T-helper 1 cell treated with Interleukin-12 subunit alpha and Interleukin-12 subunit beta and Interleukin-4 antibody, amounts not matched to agents 30 μg/mL and 1 μg/mL, for 36 hours (primary cell): Measurements from ENCODE around the gene RDH5.

Experiments
- H3K27ac Mint-ChIP-seq: one replicate; pipeline ENCODE4 v1.8.0; 2021; ENCODE audit warnings: mild to moderate bottlenecking, mixed read lengths
- H3K27me3 Mint-ChIP-seq: one replicate; pipeline ENCODE4 v1.8.0; 2021; ENCODE audit warnings: low read depth, mixed read lengths
- H3K36me3 Mint-ChIP-seq: one replicate; pipeline ENCODE4 v1.8.0; 2021; ENCODE audit warnings: low read depth, mixed read lengths
- H3K4me1 Mint-ChIP-seq: one replicate; pipeline ENCODE4 v1.8.0; 2021; ENCODE audit warnings: low read depth, mixed read lengths
- H3K4me3 Mint-ChIP-seq: one replicate; pipeline ENCODE4 v1.8.0; 2021; ENCODE audit warnings: mild to moderate bottlenecking, moderate library complexity, mixed read lengths
- H3K9me3 Mint-ChIP-seq: one replicate; pipeline ENCODE4 v1.8.0; 2021; ENCODE audit warnings: mixed read lengths

RDH5 gene

DNA sequence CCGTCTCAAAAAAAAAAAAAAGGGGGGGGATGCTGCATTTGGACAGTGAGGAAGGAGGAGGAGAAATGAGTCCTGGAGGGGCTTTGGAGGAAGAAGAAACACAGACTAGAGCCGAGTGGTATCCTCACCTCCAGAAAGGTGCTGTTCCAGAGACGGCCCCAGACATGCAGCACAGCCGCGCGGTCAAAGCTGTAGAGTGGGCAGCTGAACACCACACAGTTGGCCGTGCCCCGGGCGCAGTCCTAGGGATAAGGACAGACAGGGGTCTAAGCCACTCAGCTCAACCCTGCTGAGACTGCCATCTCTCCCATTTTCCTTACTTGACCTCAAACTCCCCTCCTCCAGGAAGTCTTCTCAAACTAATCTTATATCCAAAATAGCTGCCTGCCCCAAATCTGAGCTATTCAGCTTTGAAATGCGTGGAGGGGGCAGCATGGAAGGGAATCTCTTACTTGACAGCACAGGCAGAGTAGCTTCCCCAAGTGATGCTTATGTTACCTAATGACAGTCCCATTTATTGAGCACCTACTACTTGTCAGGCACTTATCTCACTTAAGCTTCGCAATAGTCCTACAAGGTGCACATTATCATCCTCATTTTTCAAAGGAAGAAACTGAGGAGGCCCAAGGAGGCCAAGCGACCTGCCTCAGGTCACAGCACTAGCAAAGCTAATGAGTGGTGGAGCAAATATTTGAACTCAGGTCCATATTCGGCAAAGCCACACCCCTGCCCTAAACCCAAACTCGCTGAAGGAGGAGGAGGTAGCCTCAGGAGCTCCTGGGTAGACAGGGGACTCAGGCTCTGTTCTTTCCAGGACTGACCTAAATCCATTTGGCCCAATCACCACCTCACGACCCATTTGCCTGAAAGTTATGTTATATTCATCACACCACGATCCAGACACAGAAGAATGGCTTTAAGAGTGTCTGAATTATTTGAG, 31.2 kb upstream of the RDH5 start:
- H3K36me3 Mint-ChIP-seq = no peaks in the 10 kb centered on the region
- no peak overlapping the region for H3K27ac Mint-ChIP-seq
- no peaks in the 10 kb centered on the region for H3K9me3 Mint-ChIP-seq
- H3K4me1 Mint-ChIP-seq = peaks cover 3% of the 10 kb centered on the region
- H3K27me3 Mint-ChIP-seq = peaks cover 14% of the 10 kb centered on the region
- H3K4me3 Mint-ChIP-seq = no peak overlapping the region

DNA sequence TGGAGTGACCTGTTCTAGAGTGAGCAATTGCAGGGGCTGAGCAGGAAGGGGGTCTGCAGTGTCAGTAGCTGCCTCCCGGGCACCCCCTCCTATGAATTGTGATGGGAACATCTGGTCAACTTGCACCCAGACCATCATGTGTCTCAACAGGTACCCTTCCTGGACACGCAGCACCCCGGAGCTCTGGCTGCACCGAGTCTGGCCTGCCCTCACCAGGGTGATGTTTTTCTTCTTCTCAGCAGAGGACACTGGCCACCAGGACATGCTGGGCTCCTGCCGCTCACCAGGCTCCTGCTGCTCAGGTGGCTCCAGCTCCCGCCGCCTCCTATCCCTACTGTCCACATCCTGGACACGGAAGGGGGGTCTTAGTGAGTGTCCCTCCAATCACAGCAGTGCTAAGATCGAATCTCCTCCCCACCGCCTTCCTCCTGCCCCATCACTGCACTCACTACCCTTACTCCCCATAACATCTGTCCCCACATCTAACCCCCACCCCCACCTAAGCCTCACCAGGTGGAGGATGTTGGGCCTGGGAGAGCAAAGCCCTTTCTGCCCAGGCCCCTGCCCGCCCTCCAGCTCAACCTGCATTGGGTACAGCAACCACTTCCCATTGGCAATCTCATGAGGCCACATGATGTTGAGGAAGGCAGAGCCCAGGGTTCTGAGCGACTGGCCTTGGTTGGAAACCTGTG, 27.4 kb upstream of the RDH5 start:
- no peaks in the 10 kb centered on the region for H3K36me3 Mint-ChIP-seq
- no peak overlapping the region for H3K4me3 Mint-ChIP-seq
- H3K27ac Mint-ChIP-seq = no peak overlapping the region
- peaks cover 7% of the 10 kb centered on the region for H3K27me3 Mint-ChIP-seq
- H3K4me1 Mint-ChIP-seq = peaks cover 1% of the 10 kb centered on the region
- no peaks in the 10 kb centered on the region for H3K9me3 Mint-ChIP-seq

DNA sequence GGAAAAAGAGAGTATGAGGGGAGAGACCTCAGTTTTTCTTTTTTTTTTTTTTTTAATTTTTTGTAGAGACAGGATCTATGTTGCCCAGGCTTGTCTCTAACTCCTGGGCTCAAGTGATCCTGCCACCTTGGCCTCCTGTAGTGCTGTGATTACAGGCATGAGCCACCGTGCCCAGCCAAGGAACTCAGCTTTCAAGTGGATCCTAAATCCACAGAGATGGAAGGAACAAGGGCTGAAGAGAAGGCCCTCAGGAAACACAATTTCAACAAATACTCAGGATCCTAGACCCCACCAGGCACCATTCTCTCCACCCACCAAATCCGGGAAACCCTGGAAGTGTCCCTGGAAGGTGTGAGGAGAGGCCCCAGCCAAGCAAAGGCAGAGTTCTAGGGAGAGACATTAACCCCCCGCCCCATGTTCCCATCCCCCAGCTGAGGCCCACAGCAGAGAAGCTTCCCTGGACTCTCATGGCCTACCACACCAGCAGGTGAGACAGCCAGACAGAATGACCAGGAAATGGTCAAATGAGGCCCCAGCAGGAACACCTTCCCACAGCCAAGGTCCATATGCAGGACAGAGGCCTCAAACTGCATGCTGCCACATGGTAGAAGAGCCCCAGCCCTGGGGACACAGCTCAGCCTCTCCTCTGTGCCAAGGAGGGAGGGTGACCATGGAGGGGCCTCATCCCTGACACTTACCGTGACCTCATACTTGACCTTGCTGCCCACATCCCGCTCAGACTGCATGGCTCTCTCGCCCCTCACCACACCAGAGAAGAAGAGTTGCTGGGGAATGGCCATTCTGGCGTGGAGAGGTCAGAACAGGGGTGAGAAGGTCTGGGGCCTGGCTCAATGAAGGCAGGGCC, 26.6 kb upstream of the RDH5 start:
- Mint-ChIP-seq H3K27ac (no peak overlapping the region), H3K4me1 (no peaks in the 10 kb centered on the region), H3K27me3 (peaks cover 7% of the 10 kb centered on the region), H3K36me3 (no peaks in the 10 kb centered on the region), H3K9me3 (no peaks in the 10 kb centered on the region), H3K4me3 (no peak overlapping the region)

DNA sequence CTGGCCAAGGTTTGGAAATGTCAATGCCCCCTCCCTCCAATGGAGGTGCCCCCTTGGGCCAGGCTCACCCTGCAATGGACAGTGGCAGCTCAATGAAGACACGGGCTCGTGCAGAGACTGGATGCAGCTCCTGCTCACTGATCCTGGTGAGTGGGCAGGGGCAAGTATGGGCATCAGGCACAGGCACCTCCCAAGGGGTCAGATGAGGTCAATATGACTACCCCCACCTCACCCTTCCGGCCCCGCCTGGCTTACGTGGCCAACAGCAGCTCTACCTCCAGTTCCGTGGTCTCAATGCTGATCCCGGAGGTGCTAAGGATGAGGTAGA, 26.0 kb upstream of the RDH5 start:
- no peak overlapping the region for H3K27ac Mint-ChIP-seq
- H3K36me3 Mint-ChIP-seq = no peaks in the 10 kb centered on the region
- no peaks in the 10 kb centered on the region for H3K9me3 Mint-ChIP-seq
- no peak overlapping the region for H3K4me3 Mint-ChIP-seq
- no peaks in the 10 kb centered on the region for H3K4me1 Mint-ChIP-seq
- H3K27me3 Mint-ChIP-seq = peaks cover 7% of the 10 kb centered on the region

DNA sequence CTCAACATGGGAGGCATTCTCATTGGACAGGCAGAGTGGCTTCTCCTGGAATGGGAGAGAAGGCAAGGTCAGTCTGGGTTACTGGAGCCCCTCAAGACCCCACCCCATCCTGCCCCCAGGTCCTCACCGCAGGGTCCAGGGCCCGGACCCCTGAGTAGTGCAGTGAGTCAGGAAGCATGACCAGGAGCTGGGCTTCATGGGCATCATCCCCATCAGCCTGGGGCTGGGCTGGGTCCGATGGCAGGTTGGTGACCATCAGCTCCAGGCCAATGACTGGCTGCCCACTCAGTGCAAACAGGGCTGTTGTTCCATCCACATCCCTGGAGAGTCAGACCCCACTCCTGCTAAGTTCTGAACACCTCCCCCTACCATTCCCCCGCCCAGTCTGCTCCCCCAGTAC, 25.5 kb upstream of the RDH5 start:
- H3K4me3 Mint-ChIP-seq = no peak overlapping the region
- no peaks in the 10 kb centered on the region for H3K4me1 Mint-ChIP-seq
- no peak overlapping the region for H3K27ac Mint-ChIP-seq
- no peaks in the 10 kb centered on the region for H3K9me3 Mint-ChIP-seq
- peaks cover 4% of the 10 kb centered on the region for H3K27me3 Mint-ChIP-seq
- no peaks in the 10 kb centered on the region for H3K36me3 Mint-ChIP-seq

DNA sequence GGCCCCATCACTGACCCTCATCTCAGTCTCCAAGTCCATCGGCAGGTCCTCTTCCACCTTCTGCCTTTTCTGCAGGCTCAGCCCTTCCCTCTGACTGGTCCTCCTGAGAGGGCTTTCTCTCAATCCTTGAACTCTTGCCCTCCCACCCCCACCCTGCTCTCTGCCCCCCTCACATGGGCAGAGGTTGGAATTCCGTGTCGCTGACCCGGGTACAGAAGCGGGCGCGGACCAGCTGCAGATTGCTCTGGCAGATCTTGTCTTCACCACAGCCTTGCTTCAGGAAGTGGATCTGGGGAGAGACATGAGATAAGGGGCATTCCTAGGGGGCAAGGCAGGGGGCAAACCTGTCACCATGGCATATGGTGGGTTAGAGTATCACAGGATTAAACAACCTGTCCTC, 24.8 kb upstream of the RDH5 start:
- Mint-ChIP-seq H3K36me3 (no peaks in the 10 kb centered on the region), H3K4me3 (no peak overlapping the region), H3K4me1 (no peaks in the 10 kb centered on the region), H3K27me3 (peaks cover 4% of the 10 kb centered on the region), H3K27ac (no peak overlapping the region), H3K9me3 (no peaks in the 10 kb centered on the region)

DNA sequence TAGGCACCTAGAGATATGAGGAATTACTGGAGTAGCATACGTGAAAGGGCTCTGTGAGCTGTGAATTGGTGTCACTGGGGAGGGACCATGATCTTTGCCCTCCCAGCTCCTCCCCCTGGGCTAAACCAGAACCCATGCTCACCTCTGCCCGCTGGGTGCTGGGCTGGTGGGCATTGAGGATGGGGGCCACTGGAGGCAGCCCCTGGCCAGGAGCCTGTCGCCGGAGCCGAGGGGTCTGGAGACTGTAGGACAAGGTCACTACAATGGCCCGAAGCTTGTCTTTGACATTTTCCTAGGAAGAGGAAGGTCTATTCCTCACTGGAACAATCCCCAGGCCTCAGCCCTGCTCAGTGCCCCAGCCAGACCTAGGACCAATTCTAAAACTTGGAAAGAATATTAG, 24.1 kb upstream of the RDH5 start:
- no peak overlapping the region for H3K4me3 Mint-ChIP-seq
- H3K36me3 Mint-ChIP-seq = no peaks in the 10 kb centered on the region
- H3K27ac Mint-ChIP-seq = no peak overlapping the region
- H3K9me3 Mint-ChIP-seq = no peaks in the 10 kb centered on the region
- peaks cover 2% of the 10 kb centered on the region for H3K27me3 Mint-ChIP-seq
- H3K4me1 Mint-ChIP-seq = no peaks in the 10 kb centered on the region

DNA sequence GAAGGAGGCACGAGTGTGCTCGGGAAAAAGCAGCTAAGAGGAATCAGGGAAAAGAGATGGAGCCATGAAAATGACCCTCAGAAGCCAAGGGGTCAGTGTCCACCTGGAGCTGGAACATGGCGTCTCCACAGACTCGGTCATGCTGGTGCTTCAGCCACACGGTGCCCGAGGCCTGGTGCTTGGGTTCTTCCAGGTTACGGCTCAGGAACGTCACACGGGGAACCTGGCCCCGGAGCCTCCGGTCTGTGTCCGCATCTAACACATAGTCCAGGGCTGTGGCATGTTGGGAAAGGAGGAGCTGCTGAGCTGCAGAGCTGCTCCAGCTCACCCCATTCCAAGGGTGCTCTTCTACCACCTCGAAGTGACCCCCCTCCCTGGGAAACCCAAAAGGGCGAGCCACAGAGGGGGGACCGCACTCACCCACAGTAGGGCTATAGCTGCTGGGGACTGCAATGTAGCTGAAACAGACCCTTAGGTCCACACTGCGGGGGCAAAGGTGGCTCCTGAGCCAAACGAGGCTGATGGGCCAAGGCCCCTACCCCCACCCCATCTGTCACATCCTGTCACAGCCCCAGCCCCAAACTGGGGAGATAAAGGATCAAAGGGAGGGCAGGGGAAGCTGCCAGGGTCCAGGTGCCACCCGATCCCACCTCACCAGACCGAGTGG, 23.3 kb upstream of the RDH5 start:
- H3K4me3 Mint-ChIP-seq = no peak overlapping the region
- no peaks in the 10 kb centered on the region for H3K9me3 Mint-ChIP-seq
- no peaks in the 10 kb centered on the region for H3K27me3 Mint-ChIP-seq
- H3K4me1 Mint-ChIP-seq = no peaks in the 10 kb centered on the region
- H3K36me3 Mint-ChIP-seq = no peaks in the 10 kb centered on the region
- H3K27ac Mint-ChIP-seq = no peak overlapping the region

DNA sequence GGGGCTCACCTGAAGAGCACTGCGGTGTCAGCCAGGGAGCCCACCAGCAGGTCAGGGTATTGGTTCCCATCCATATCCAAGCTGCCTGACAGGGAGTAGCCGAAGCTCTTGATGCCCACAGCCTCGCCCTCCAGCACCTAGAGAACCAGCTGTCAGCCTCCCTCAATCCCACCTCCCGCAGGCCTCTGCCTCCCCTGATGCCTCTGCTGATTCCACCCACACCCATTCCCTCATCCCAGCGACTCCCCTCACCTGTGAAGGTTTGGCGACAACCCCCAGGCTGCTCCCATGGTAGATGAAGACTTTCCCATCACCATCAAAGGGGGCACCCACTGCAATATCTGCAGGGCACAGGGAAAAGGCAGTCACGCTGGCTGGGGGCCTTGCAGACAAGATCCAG, 22.5 kb upstream of the RDH5 start:
- H3K4me3 Mint-ChIP-seq = no peak overlapping the region
- H3K27me3 Mint-ChIP-seq = no peaks in the 10 kb centered on the region
- H3K27ac Mint-ChIP-seq = no peak overlapping the region
- no peaks in the 10 kb centered on the region for H3K9me3 Mint-ChIP-seq
- H3K36me3 Mint-ChIP-seq = no peaks in the 10 kb centered on the region
- H3K4me1 Mint-ChIP-seq = no peaks in the 10 kb centered on the region

DNA sequence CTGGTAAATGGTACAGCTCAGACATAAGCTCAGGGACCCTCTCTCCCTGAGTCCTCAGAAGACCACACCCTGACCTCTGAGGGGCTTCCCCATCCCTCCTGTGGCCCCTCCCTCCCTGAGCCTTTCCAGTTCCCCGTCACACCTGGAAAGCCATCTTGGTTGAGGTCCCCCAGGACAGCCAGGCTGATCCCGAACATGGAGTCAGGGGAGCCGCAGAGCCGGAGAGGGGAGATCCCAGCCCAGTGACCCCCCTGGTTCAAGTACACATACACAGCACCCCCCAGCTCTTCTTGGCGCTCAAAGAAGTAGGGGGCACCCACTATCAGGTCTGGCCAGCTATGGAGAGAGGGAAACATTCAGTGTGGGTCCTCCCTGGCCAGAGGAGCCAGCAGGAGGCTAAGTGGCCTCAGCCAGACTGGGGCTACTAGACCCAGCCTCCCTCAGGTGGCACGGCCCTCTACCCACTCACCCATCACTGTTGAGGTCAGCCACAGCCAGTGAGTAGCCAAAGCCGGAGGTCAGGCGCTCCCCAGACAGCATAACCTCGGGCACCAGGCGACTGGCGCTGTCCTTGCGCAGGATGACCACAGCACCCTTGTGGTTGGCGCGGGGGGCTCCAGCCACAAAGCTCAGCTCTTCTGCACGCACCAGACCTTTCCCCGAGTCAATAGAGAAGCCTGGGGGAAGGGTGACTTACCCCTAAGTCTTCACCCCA, 21.8 kb upstream of the RDH5 start:
- Mint-ChIP-seq H3K27ac (no peak overlapping the region), H3K36me3 (no peaks in the 10 kb centered on the region), H3K4me3 (no peak overlapping the region), H3K9me3 (no peaks in the 10 kb centered on the region), H3K4me1 (no peaks in the 10 kb centered on the region), H3K27me3 (no peaks in the 10 kb centered on the region)

DNA sequence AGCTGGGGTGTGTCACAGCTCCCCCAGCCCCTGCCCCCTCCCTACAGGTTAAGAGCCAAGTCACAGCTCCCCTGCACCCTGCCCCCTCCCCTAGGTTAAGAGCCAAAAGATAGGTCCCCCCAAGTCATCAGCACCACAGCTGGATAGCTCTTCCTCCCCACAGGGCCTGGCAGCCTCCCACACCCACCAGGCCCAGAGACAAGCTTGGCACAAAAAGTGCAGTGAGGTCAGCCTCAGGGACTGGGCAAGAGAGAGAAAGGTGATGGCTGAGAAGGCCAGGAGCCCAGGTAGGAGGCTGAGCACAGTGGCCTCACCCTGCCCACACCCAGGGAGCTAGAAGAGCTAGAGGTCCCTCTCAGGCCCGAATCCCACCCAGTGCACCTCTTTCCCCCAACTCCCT, 21.2 kb upstream of the RDH5 start:
- H3K4me3 Mint-ChIP-seq = no peak overlapping the region
- no peaks in the 10 kb centered on the region for H3K36me3 Mint-ChIP-seq
- H3K9me3 Mint-ChIP-seq = no peaks in the 10 kb centered on the region
- H3K4me1 Mint-ChIP-seq = no peaks in the 10 kb centered on the region
- peaks cover 4% of the 10 kb centered on the region for H3K27me3 Mint-ChIP-seq
- no peak overlapping the region for H3K27ac Mint-ChIP-seq

DNA sequence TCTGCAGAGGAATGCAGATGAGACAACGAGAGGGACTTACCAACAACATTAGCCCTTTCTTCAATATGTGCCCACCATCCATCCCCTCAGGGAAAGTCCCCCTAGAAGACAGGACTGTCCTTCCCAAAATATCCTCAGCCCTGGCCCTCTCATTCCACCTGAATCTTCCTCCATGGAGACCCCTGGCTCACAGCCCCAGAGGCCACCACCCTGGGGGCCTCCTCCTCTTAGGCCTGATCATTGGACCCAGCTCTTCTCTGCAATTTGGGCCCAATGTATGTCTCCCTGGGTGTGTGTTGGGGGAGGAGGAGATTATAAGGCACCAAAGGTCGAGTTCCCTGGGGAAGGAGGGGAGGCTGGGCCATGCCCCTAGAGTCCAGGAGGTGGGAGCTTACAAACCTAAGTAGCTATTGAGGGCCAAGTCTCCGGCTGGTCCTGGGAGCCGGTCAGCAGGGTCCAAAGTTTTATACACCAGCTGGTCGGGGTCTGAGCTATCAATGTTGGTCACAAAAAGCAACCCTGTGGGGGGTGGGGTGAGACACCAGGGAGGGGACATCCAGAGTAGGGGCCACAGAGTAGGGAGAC, 20.6 kb upstream of the RDH5 start:
- Mint-ChIP-seq H3K4me3 (no peak overlapping the region), H3K27ac (no peak overlapping the region), H3K36me3 (no peaks in the 10 kb centered on the region), H3K4me1 (no peaks in the 10 kb centered on the region), H3K9me3 (no peaks in the 10 kb centered on the region), H3K27me3 (peaks cover 7% of the 10 kb centered on the region)

DNA sequence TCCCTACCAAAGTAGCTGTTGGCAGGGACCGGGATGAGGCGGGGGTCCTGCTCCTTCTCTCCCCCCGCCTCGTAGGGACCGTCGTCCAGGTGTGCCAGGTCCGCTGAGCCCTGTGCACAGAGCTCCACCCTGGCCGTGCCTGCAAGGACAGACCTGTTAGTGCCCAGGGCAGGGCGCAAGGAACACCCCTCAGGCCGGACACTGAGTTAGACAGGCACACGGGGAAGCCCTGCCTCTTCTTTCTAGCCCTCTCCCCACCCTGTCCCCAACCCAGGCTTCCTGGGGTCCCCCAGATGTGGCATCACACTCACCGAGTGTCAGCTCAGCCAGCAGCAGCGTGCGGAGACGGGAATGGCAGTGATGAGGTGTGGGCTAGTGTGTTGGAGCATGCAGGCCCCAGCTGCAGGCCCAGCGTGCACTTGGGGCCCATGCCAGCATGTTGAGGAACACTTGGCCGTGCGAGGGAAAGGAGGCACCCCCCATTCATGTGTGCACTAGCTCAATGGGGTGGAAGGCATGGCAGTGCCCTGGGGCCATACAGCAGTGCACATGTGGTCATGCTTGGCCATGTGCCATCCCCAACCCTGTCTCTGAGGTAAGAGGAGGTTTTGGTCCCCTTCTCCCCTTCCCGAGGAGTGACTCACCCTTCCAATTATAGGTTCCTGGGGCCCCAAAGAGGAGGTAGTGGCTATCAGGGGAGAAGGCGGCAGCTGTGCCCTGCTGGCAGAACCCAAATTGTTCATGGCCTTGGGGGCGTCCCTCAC, 19.8 kb upstream of the RDH5 start:
- Mint-ChIP-seq H3K36me3 (no peaks in the 10 kb centered on the region), H3K4me1 (no peaks in the 10 kb centered on the region), H3K27ac (no peak overlapping the region), H3K4me3 (no peak overlapping the region), H3K27me3 (peaks cover 11% of the 10 kb centered on the region), H3K9me3 (no peaks in the 10 kb centered on the region)
